Fibroblast of upper back skin (primary cell): ENCODE measurements around the gene ROCK2.
A peak's percentile ranks its signal among the peaks of the same experiment; 100 is the strongest.
"Not testable (repeated sequence)": the region's sequence is repeated elsewhere in the genome, so short reads cannot be mapped to it uniquely, and the experiment has no call there.

Experiments
- DNase-seq: peaks from one replicate; pipeline ENCODE4 v3.0.0-alpha.2; 2013

ROCK2 gene

GRCh38 chr2:11339508-11340083 is 4.8 kb downstream of the ROCK2 start:
- no peak for DNase-seq

GRCh38 chr2:11338580-11338979 is 5.9 kb downstream of the ROCK2 start:
- no peak for DNase-seq

- DNase-seq: no peak
These were observed 6.5 kb downstream of the ROCK2 start for GRCh38 chr2:11337909-11338308.

DNA sequence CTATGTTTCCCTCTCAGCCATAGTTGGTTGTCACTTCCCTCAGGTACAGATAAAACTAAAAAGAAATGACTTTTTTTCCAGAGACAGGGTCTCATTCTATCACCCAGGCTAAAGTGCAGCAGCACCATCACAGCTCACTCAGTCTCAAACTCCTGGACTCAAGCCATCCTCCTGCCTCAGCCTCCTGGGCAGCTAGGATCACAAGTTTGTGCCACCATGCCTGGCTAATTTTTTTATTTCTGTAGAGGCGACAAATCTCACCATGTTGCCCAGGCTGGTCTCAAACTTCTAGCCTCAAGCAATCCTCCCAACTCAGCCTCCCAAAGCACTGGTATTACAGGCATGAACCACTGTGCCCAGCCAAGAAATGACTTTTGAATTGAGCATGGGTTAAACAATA is 8.2 kb downstream of the ROCK2 start:
- DNase-seq: no peak

- no peak for DNase-seq
These were observed 10.8 kb downstream of the ROCK2 start for GRCh38 chr2:11333427-11334183.

GRCh38 chr2:11332596-11332995 is 11.8 kb downstream of the ROCK2 start:
- no peak for DNase-seq

GRCh38 chr2:11330457-11331142 is 13.8 kb downstream of the ROCK2 start:
- DNase-seq: no peak

- peak; percentile 72 for DNase-seq
These were observed 14.7 kb downstream of the ROCK2 start for GRCh38 chr2:11329776-11330175.

- not testable (repeated sequence) for DNase-seq
These were observed 15.9 kb downstream of the ROCK2 start for GRCh38 chr2:11328522-11328921.

DNA sequence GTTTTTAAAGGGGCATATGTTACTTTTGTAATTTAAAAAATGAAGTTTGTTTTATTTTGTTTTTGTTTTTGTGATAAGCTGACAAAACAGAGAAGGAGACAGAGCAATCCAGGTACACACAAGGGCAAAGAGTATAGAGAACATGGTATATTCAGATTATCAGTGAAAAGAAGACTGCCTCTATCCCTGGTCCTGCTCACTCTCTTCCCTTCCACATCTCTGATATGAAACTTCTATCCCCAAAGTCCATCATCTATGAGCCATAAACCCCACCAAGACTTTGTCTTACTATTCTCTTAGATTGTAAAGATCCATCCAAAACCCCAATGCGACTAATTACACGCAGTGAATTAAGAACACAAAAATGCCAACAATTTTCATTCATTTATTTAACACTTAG is 16.6 kb downstream of the ROCK2 start:
- no peak for DNase-seq

- no peak for DNase-seq
These were observed 17.7 kb downstream of the ROCK2 start for GRCh38 chr2:11326677-11327211.

DNA sequence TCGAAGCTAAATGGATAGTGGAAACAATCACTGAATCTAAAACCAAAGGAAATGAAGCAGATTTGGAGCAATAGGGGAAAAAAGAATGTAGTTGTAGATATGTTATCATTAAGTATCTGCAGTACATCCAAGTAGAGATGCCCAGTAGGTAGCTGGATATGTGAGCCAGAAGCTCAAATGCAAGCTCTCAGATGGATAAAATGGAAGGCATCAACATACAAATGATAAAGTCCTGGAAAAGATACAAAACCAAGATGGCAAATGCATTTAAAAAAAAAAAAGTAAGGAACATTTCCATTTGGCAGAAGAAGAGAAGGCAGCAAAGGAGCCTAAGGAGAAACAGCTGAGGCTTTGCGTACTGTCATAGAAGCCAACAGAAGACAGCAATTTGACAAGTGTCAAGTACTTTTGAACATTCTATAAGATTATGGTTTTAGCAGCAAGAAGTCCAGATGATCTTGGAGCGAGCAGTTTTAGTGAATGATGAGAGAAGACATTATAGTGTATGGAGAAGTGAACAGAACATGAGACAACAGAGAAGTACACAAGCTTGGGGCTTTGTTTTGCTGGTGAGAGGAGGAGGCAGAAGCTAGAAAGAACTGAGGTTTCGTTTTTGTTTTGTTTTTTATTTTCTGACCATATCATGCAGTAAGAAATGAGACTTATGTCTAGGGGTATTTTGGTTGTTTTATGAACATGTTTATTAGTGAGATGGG is 18.3 kb downstream of the ROCK2 start:
- DNase-seq: no peak

DNA sequence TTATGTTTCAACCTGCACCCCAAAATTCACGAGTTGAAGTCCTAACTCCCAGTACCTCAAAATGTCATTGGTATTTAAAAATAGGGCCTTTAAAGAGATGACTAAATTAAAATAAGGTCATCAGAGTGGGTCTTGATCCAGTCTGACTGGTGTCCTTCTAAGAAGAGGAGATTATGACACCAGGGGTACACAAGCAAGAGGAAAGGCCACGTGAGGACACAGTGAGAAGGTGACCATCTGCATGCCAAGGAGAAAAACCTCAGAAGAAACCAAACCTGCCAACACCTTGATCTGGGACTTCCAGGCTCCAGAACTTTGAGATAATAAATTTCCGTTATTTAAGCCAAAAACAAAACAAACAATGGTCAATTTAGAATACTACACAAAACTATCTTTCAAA is 22.6 kb downstream of the ROCK2 start:
- no peak for DNase-seq

- no peak for DNase-seq
These were observed 23.5 kb downstream of the ROCK2 start for GRCh38 chr2:11320698-11321492.

- DNase-seq: peak; percentile 77
These were observed 24.5 kb downstream of the ROCK2 start for GRCh38 chr2:11319939-11320338.

DNA sequence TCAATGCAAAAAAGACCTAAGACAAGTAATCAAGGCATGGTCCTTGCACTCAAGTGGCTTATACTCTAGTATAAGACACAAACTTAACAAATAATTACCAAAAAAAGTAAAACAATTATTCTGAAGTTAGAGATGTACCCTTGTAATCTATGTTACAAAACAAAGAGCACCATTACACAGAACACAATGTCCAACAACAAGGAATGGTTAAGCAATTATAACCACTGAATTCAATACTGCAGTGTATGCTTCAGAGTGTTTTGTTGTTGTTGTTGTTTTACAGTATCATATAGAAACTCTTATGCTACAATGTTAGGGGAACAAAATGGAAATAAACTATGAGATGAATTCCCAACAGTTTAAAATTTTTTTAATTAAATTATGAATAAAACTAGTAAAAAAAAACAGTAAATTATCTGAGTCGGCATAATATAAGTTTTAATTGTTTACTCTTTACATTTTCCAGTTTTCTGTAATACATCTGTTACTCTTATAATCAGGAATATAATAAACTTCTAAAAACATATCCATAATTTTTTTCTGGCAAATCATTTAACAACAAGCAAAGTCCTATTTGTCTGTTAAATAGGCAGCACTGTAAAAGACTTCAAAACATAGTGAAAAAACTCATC is 29.2 kb downstream of the ROCK2 start:
- DNase-seq: no peak

DNA sequence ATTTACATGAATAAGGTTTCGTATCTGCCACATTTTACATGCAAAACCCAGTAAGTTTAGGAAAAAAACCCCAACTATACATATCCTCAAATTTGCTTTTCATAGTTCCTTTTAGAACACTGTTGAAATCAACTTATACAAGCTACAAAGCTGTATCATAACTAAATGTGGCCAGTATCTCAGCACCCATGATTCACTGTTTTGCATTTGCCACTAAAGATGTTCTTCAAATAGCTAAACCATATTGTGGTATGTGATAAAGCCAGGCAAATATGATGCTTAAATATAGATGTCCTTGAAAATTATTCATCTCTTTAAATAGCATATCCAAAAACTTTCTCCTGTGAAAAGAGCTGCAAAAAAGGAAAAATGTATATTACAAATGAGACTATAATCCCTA is 29.9 kb downstream of the ROCK2 start:
- DNase-seq: peak; percentile 52

- DNase-seq: no peak
These were observed 31.5 kb downstream of the ROCK2 start for GRCh38 chr2:11312770-11313471.

DNA sequence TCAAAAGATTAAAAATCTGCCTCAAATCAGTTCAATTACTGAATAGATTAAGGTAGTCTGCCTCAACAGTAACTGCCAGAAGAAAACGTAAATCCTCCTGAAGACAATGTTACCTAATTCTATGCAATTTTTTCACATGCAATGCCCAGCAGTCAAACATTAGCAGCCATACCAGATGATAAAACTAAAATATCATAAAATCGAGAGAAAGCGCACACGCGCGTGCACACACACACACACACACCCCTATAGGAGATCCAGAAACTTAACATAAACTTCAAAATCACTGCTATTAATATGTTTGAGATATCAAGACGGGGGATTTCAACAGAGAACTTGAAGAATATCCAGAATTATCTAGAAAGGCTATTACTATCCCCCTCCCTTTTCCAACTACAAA is 32.9 kb downstream of the ROCK2 start:
- DNase-seq: no peak

DNA sequence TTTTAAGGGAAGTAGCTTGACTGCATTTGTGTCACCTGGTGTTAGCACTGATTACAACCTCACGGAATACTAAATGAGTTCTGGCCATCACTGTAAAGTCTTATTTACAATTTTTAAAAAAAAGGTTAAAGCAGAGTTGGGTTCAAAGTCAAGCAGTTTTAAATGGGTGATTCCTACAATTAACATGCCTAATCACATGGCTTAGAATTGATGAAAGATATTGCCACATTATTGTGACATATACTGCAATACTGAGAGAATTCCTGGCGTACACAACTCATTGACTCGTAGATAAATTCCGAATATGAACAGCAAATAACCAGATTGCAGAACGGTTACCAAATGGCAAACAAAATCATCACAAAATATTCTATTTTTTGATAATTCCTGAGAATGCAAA is 34.2 kb downstream of the ROCK2 start:
- no peak for DNase-seq

DNA sequence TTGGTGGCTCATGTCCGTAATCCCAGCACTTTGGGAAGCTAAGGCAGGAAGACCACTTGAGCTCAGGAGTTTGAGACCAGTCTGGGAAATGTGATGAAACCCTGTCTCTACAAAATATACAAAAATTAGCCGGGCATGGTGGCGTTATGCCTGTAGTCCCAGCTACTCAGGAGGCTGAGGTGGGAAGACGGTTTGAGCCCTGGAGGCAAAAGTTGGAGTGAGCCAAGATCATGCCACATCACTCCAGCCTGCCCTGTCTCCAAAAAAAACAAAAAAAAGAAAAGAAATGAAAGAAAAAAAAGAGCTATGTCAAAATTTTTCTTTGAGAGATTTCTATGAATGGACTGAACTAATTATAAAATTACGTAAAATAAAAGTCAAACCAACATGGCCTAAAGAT is 34.7 kb downstream of the ROCK2 start:
- no peak for DNase-seq
